ENCODE measurements around the gene TVP23A.
"Not testable (repeated sequence)": the region's sequence is repeated elsewhere in the genome, so short reads cannot be mapped to it uniquely, and the experiment has no call there.

The TVP23A gene

GRCh38 chr16:10808218-10808617 is 10.4 kb downstream of the TVP23A start:
- H3K27ac ChIP-seq, result no peak overlapping the region
- no peak for DNase-seq (ENCODE audit: low read depth, low spot score)

GRCh38 chr16:10806698-10807097 is 11.9 kb downstream of the TVP23A start:
- no peak overlapping the region for H3K27ac ChIP-seq
- no peak for DNase-seq (ENCODE audit: low read depth, low spot score)

GRCh38 chr16:10805334-10805733 is 13.3 kb downstream of the TVP23A start:
- no peak for DNase-seq (ENCODE audit: low read depth, low spot score)
- H3K27ac ChIP-seq, result no peak overlapping the region

GRCh38 chr16:10799736-10800135 is 18.9 kb downstream of the TVP23A start:
- no peak for DNase-seq (ENCODE audit: low read depth, low spot score)
- H3K27ac ChIP-seq, result no peak overlapping the region

GRCh38 chr16:10791048-10791447 is 27.5 kb downstream of the TVP23A start:
- DNase-seq (ENCODE audit: low read depth, low spot score), result no peak

GRCh38 chr16:10788630-10789029 is 30.0 kb downstream of the TVP23A start:
- not testable (repeated sequence) for H3K27ac ChIP-seq; DNase-seq (ENCODE audit: low read depth, low spot score)

More at GRCh38 chr16:10791048-10791447, 27.5 kb downstream of the TVP23A start:
- no peak overlapping the region for H3K27ac ChIP-seq

GRCh38 chr16:10787304-10787703 is 31.3 kb downstream of the TVP23A start:
- no peak overlapping the region for H3K27ac ChIP-seq
- no peak for DNase-seq (ENCODE audit: low read depth, low spot score)

- DNase-seq (ENCODE audit: low read depth, low spot score), result peak; percentile 3
- H3K27ac ChIP-seq, result no peak overlapping the region
Measured at GRCh38 chr16:10782628-10783027, 36.0 kb downstream of the TVP23A start.

GRCh38 chr16:10780628-10781027 is 38.0 kb downstream of the TVP23A start:
- no peak overlapping the region for H3K27ac ChIP-seq
- DNase-seq (ENCODE audit: low read depth, low spot score), result no peak

- DNase-seq (ENCODE audit: low read depth, low spot score); H3K27ac ChIP-seq: not testable (repeated sequence)
Measured at GRCh38 chr16:10779908-10780307, 38.7 kb downstream of the TVP23A start.

GRCh38 chr16:10777356-10777755 is 41.2 kb downstream of the TVP23A start:
- no peak for DNase-seq (ENCODE audit: low read depth, low spot score)
- no peak overlapping the region for H3K27ac ChIP-seq

- not testable (repeated sequence) for H3K27ac ChIP-seq; DNase-seq (ENCODE audit: low read depth, low spot score)
Measured at GRCh38 chr16:10776923-10777322, 41.7 kb downstream of the TVP23A start.

- no peak overlapping the region for H3K27ac ChIP-seq
- DNase-seq (ENCODE audit: low read depth, low spot score), result no peak
Measured at GRCh38 chr16:10776280-10776679, 42.3 kb downstream of the TVP23A start.

- H3K27ac ChIP-seq, result no peak overlapping the region
- DNase-seq (ENCODE audit: low read depth, low spot score), result no peak
Measured at GRCh38 chr16:10770907-10771306, 47.7 kb downstream of the TVP23A start.

GRCh38 chr16:10769381-10769780 is 49.2 kb downstream of the TVP23A start:
- no peak overlapping the region for H3K27ac ChIP-seq
- no peak for DNase-seq (ENCODE audit: low read depth, low spot score)

- DNase-seq (ENCODE audit: low read depth, low spot score), result no peak
Measured at GRCh38 chr16:10767127-10767526, 51.5 kb downstream of the TVP23A start.

GRCh38 chr16:10765772-10766171 is 52.8 kb downstream of the TVP23A start:
- DNase-seq (ENCODE audit: low read depth, low spot score), result no peak
- no peak overlapping the region for H3K27ac ChIP-seq

More at GRCh38 chr16:10767127-10767526, 51.5 kb downstream of the TVP23A start:
- no peak overlapping the region for H3K27ac ChIP-seq

GRCh38 chr16:10763456-10763855 is 55.1 kb downstream of the TVP23A start:
- no peak overlapping the region for H3K27ac ChIP-seq
- no peak for DNase-seq (ENCODE audit: low read depth, low spot score)

GRCh38 chr16:10762336-10763016 is 56.1 kb downstream of the TVP23A start:
- no peak for DNase-seq (ENCODE audit: low read depth, low spot score)
- H3K27ac ChIP-seq, result no peak overlapping the region

GRCh38 chr16:10761373-10761772 is 57.2 kb downstream of the TVP23A start:
- H3K27ac ChIP-seq, result no peak overlapping the region
- DNase-seq (ENCODE audit: low read depth, low spot score), result no peak

GRCh38 chr16:10760858-10761257 is 57.7 kb downstream of the TVP23A start:
- H3K27ac ChIP-seq, result no peak overlapping the region
- no peak for DNase-seq (ENCODE audit: low read depth, low spot score)

GRCh38 chr16:10756574-10756973 is 62.0 kb downstream of the TVP23A start:
- H3K27ac ChIP-seq, result no peak overlapping the region
- no peak for DNase-seq (ENCODE audit: low read depth, low spot score)

Measured in epithelial cell of prostate (primary cell).